HepG2 (cell line): ENCODE results near the gene GABRB1. TPM values are rescaled to one million over a fixed set of nuclear protein-coding genes. Genes with fewer than 3 reads are reported as not detected.

ENCODE experiments used
- EHMT2 ChIP-seq: fragments of 200-600 bp; sonication (generic); IDR thresholded peaks from 2 replicates; pipeline ENCODE4 v1.7.0; 2017; ENCODE audit warnings: antibody characterized with exemption, low read depth, low read length, borderline replicate concordance
- HOXA9 ChIP-seq: sonication (generic); formaldehyde crosslinking; IDR thresholded peaks from 2 replicates; pipeline ENCODE4 v1.8.1; 2022; ENCODE audit warnings: missing genetic modification reagents, mild to moderate bottlenecking, moderate library complexity, borderline replicate concordance
- SNAI1 ChIP-seq: sonication (generic); formaldehyde crosslinking; IDR thresholded peaks from 2 replicates; pipeline ENCODE4 v1.5.0; 2020; ENCODE audit warnings: mild to moderate bottlenecking, missing genetic modification reagents, borderline replicate concordance
- ZBTB8A ChIP-seq: sonication (generic); formaldehyde crosslinking; IDR thresholded peaks from 2 replicates; pipeline ENCODE4 v1.4.0; 2020; ENCODE audit warnings: mild to moderate bottlenecking, low read depth, missing genetic modification reagents, borderline replicate concordance
- ZFAT ChIP-seq: sonication (generic); formaldehyde crosslinking; conservative IDR thresholded peaks from 2 replicates; pipeline ENCODE4 v1.8.1; 2023; ENCODE audit warnings: missing genetic modification reagents, inconsistent platforms
- ZNF670 ChIP-seq: sonication (generic); formaldehyde crosslinking; IDR thresholded peaks from 2 replicates; pipeline ENCODE4 v1.8.0; 2022; ENCODE audit warnings: mild to moderate bottlenecking, missing genetic modification reagents, borderline replicate concordance
- ZNF777 ChIP-seq: sonication (generic); formaldehyde crosslinking; IDR thresholded peaks from 2 replicates; pipeline ENCODE4 v1.4.0; 2020; ENCODE audit warnings: missing genetic modification reagents
- polyA plus RNA-seq, 8 experiments: library from polyadenylated mRNA; depleted of rRNA in 3 of 8; stranded (reverse) in 7 of 8; unstranded in 1 of 8; fragments of >200 nt; fragmentation: Illumina TruSeq in 4 of 8; extraction: Trizol in 4 of 8; gene quantifications; 2 replicates each; pipeline versions ENCODE4 v1.2.1 to v1.2.3, GENCODE V29; 2011 to 2016; ENCODE audit warnings: low read depth in 4 of 8, missing spikeins in 1 of 8, mixed read lengths in 1 of 8; ENCODE audit not compliant: insufficient read depth in 1 of 8
- total RNA-seq, 5 experiments: library from RNA; depleted of rRNA; stranded (reverse); fragments of >200 nt; fragmentation: Illumina TruSeq; extraction: Trizol; gene quantifications; 2 replicates each; pipeline ENCODE4 v1.2.3, GENCODE V29; 2016; ENCODE audit warnings: low read depth in 1 of 5
- TF ChIP-seq, protein P1 (sequence below): sonication (generic); formaldehyde crosslinking; IDR thresholded peaks from 2 replicates; pipeline ENCODE4 v1.5.1; 2020; ENCODE audit warnings: mild to moderate bottlenecking, missing genetic modification reagents
- TF ChIP-seq, protein P2 (sequence below), 2 experiments: sonication (generic) in 1 of 2; formaldehyde crosslinking in 1 of 2; IDR thresholded peaks; 2 replicates each; pipeline versions ENCODE4 v1.6.1 to v1.9.0; 2014 to 2022; ENCODE audit warnings: antibody characterized with exemption in 1 of 2, borderline replicate concordance in 1 of 2, inconsistent platforms in 1 of 2, low read depth in 1 of 2, missing genetic modification reagents in 1 of 2
- TF ChIP-seq, protein P3 (sequence below): sonication (generic); formaldehyde crosslinking; IDR thresholded peaks from 2 replicates; pipeline ENCODE4 v1.4.0; 2020; ENCODE audit warnings: missing genetic modification reagents

The GABRB1 gene
- total and polyA plus RNA-seq, 2 of the 13 experiments (the other 11 are each of a cell fraction or from before 2014, with no cell fraction given): not detected

DNA sequence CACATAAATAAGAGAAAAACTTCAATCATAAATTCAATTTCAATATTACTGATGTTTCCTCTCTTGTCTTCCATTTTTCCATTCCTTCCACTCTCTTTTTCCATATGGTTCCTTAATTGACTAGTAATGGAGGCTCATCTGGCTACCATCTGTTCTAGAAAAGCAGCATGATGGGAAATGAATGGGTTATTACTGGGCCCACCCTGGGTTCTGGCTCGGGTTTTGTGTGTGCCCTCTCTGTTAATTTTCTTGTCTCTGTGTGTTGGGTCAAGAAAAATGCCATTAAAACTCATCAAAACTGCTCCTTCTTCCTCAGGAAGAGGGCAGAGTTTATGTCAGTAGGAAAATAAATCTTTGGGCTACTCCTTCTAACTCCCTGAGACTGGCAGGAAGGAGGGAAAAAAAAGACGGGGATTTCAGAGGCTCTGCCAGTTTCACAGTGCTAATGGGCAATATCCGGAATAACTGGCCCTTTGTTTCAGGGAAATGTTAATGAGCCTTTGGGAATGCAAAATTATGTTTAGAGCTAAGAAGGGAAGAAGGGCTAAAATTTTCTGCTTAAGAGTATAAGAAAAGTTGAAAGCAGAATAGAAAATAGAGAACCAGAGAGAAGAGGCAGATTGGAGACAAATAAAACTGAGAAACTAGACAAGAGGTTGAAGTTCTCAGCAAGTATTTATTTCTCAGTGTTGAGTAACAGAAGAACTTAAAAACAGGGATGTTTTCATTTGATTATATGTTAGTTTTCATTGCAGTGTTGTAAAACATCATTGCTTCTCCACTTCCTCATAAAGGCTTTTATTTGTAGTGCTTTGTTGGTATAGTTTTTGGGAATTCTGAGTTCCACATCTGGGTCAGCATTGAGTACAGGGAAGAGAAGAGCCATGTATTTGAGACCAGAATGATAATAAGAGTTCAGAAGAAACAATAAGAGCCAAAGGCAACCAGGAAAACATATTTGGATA is 19.7 kb downstream of the GABRB1 start (continued):
- TF ChIP-seq, protein P1, sequence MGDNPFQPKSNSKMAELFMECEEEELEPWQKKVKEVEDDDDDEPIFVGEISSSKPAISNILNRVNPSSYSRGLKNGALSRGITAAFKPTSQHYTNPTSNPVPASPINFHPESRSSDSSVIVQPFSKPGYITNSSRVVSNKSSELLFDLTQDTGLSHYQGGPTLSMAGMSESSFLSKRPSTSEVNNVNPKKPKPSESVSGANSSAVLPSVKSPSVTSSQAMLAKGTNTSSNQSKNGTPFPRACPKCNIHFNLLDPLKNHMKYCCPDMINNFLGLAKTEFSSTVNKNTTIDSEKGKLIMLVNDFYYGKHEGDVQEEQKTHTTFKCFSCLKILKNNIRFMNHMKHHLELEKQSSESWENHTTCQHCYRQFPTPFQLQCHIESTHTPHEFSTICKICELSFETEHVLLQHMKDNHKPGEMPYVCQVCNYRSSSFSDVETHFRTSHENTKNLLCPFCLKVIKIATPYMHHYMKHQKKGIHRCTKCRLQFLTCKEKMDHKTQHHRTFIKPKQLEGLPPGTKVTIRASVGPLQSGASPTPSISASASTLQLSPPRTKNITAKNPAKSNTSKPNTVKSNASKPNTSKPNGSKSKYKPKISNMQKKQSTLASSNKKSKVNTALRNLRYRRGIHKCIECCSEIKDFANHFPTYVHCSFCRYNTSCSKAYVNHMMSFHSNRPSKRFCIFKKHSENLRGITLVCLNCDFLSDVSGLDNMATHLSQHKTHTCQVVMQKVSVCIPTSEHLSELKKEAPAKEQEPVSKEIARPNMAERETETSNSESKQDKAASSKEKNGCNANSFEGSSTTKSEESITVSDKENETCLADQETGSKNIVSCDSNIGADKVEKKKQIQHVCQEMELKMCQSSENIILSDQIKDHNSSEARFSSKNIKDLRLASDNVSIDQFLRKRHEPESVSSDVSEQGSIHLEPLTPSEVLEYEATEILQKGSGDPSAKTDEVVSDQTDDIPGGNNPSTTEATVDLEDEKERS: no peak
- TF ChIP-seq, protein P2, sequence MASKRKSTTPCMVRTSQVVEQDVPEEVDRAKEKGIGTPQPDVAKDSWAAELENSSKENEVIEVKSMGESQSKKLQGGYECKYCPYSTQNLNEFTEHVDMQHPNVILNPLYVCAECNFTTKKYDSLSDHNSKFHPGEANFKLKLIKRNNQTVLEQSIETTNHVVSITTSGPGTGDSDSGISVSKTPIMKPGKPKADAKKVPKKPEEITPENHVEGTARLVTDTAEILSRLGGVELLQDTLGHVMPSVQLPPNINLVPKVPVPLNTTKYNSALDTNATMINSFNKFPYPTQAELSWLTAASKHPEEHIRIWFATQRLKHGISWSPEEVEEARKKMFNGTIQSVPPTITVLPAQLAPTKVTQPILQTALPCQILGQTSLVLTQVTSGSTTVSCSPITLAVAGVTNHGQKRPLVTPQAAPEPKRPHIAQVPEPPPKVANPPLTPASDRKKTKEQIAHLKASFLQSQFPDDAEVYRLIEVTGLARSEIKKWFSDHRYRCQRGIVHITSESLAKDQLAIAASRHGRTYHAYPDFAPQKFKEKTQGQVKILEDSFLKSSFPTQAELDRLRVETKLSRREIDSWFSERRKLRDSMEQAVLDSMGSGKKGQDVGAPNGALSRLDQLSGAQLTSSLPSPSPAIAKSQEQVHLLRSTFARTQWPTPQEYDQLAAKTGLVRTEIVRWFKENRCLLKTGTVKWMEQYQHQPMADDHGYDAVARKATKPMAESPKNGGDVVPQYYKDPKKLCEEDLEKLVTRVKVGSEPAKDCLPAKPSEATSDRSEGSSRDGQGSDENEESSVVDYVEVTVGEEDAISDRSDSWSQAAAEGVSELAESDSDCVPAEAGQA (IDR thresholded peaks at IDR 0.05; ENCODE audit: low read depth): no peak
- TF ChIP-seq, protein P2 (CRISPR knock-in tag; IDR thresholded peaks at IDR 0.05; ENCODE audit: borderline replicate concordance): no peak
- TF ChIP-seq EHMT2 (no peak), ZNF777 (CRISPR knock-in tag) (no peak), ZNF670 (CRISPR knock-in tag) (no peak), ZBTB8A (CRISPR knock-in tag) (no peak), HOXA9 (no peak), SNAI1 (CRISPR knock-in tag) (no peak), ZFAT (CRISPR knock-in tag) (no peak)
- TF ChIP-seq, protein P3, sequence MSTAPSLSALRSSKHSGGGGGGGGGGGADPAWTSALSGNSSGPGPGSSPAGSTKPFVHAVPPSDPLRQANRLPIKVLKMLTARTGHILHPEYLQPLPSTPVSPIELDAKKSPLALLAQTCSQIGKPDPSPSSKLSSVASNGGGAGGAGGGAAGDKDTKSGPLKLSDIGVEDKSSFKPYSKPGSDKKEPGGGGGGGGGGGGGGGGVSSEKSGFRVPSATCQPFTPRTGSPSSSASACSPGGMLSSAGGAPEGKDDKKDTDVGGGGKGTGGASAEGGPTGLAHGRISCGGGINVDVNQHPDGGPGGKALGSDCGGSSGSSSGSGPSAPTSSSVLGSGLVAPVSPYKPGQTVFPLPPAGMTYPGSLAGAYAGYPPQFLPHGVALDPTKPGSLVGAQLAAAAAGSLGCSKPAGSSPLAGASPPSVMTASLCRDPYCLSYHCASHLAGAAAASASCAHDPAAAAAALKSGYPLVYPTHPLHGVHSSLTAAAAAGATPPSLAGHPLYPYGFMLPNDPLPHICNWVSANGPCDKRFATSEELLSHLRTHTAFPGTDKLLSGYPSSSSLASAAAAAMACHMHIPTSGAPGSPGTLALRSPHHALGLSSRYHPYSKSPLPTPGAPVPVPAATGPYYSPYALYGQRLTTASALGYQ (CRISPR knock-in tag): no peak
